IMR-90 (cell line): ENCODE data around the gene NPEPL1. TPM values are rescaled to one million over a fixed set of nuclear protein-coding genes. Genes with fewer than 3 reads are reported as not detected.

ENCODE experiments used
- ATAC-seq: fragments of 200-7000 bp; cut with Tn5 transposase; 2 replicates; pipeline ENCODE4 v1.9.1; 2020; ENCODE audit warnings: low read depth, mild to moderate bottlenecking, moderate library complexity
- BruUV-seq: library from RNA; stranded (reverse); fragments of 400-500 nt; replicated peaks from 2 replicates; lab custom pipeline; 2021; lab: Mats Ljungman, UMichigan
- CTCF ChIA-PET: fragments of 300-600 bp; formaldehyde crosslinking; extraction: SDS; loops from one replicate; lab custom pipeline; 2021; ENCODE audit warnings: antibody characterized with exemption; lab: Yijun Ruan, JAX
- POLR2A ChIA-PET: fragments of 300-600 bp; sonication (Branson Sonifier 250); formaldehyde crosslinking; loops from one replicate; lab custom pipeline; 2022; ENCODE audit warnings: antibody characterized with exemption; ENCODE audit not compliant: unreplicated experiment; lab: Charles Lee
- DNase-seq: peaks from one replicate; pipeline ENCODE4 v3.0.0; 2013
- H2AFZ ChIP-seq: replicated peaks from 2 replicates; pipeline ENCODE3; 2013; ENCODE audit warnings: low read length, mild to moderate bottlenecking; ENCODE audit not compliant: poor library complexity
- H2AK5ac ChIP-seq: 2 replicates; pipeline ENCODE4 v1.6.1; 2013; ENCODE audit warnings: low read depth, low read length, inconsistent platforms
- H2AK9ac ChIP-seq: replicated peaks from 2 replicates; pipeline ENCODE3; 2013; ENCODE audit warnings: mild to moderate bottlenecking, low read depth, low read length, moderate library complexity; ENCODE audit not compliant: poor library complexity
- H2BK120ac ChIP-seq: 2 replicates; pipeline ENCODE4 v1.6.1; 2013; ENCODE audit warnings: low read depth, low read length, inconsistent platforms
- H2BK15ac ChIP-seq: 3 replicates; pipeline ENCODE4 v1.6.1; 2013; ENCODE audit warnings: low read depth, low read length, inconsistent platforms
- H2BK20ac ChIP-seq: 2 replicates; pipeline ENCODE4 v1.6.1; 2013; ENCODE audit warnings: low read depth, mild to moderate bottlenecking, inconsistent platforms, low read length, moderate library complexity
- H2BK5ac ChIP-seq: 2 replicates; pipeline ENCODE4 v1.6.1; 2013; ENCODE audit warnings: mild to moderate bottlenecking, low read depth, low read length, inconsistent platforms; ENCODE audit not compliant: poor library complexity, severe bottlenecking
- H3K14ac ChIP-seq: replicated peaks from 2 replicates; pipeline ENCODE4 v1.6.1; 2013; ENCODE audit warnings: low read depth, low read length, inconsistent platforms
- H3K18ac ChIP-seq: 2 replicates; pipeline ENCODE4 v1.6.1; 2013; ENCODE audit warnings: low read depth, low read length, control low read depth
- H3K23ac ChIP-seq: 2 replicates; pipeline ENCODE4 v1.6.1; 2013; ENCODE audit warnings: low read depth, low read length, inconsistent platforms
- H3K27ac ChIP-seq: 2 replicates; pipeline ENCODE4 v1.5.1; 2013; ENCODE audit warnings: mild to moderate bottlenecking, control low read depth, low read length; ENCODE audit not compliant: insufficient read depth
- H3K27me3 ChIP-seq: 2 replicates; pipeline ENCODE4 v1.6.1; 2013; ENCODE audit warnings: low read length; ENCODE audit not compliant: control insufficient read depth, insufficient read depth
- H3K36me3 ChIP-seq: 2 replicates; pipeline ENCODE4 v1.6.1; 2013; ENCODE audit warnings: low read length, mixed read lengths; ENCODE audit not compliant: control insufficient read depth, insufficient read depth
- H3K4ac ChIP-seq: 2 replicates; pipeline ENCODE4 v1.6.1; 2013; ENCODE audit warnings: low read depth, low read length, inconsistent platforms
- H3K4me1 ChIP-seq: 2 replicates; pipeline ENCODE4 v1.6.1; 2013; ENCODE audit warnings: low read length, mixed read lengths; ENCODE audit not compliant: control insufficient read depth, insufficient read depth
- H3K4me2 ChIP-seq: 2 replicates; pipeline ENCODE4 v1.6.1; 2013; ENCODE audit warnings: low read depth, mild to moderate bottlenecking, control low read depth, low read length, moderate library complexity
- H3K4me3 ChIP-seq: 2 replicates; pipeline ENCODE4 v1.5.1; 2013; ENCODE audit warnings: low read depth, mild to moderate bottlenecking, control low read depth, low read length, moderate library complexity; ENCODE audit not compliant: insufficient read depth
- H3K56ac ChIP-seq: 2 replicates; pipeline ENCODE4 v1.6.1; 2013; ENCODE audit warnings: low read length, inconsistent platforms; ENCODE audit not compliant: insufficient read depth; ENCODE audit errors: extremely low read depth
- H3K79me1 ChIP-seq, 2 experiments: 2 replicates each; pipeline ENCODE4 v1.6.1; 2013; ENCODE audit warnings: low read length in 2 of 2, inconsistent platforms in 1 of 2, low read depth in 1 of 2
- H3K9ac ChIP-seq: 2 replicates; pipeline ENCODE4 v1.6.1; 2013; ENCODE audit warnings: low read depth, low read length, control low read depth
- H3K9me1 ChIP-seq: 2 replicates; pipeline ENCODE4 v1.6.1; 2013; ENCODE audit warnings: low read length, inconsistent platforms; ENCODE audit not compliant: insufficient read depth
- H3K9me3 ChIP-seq: 2 replicates; pipeline ENCODE4 v1.6.1; 2013; ENCODE audit warnings: low read length; ENCODE audit not compliant: control insufficient read depth, insufficient read depth
- H4K20me1 ChIP-seq: 2 replicates; pipeline ENCODE4 v1.6.1; 2013; ENCODE audit warnings: low read length, inconsistent platforms; ENCODE audit not compliant: insufficient read depth
- H4K5ac ChIP-seq: 2 replicates; pipeline ENCODE4 v1.6.1; 2013; ENCODE audit warnings: mild to moderate bottlenecking, low read depth, low read length, control low read depth
- H4K8ac ChIP-seq, 2 experiments: 2 replicates each; pipeline ENCODE4 v1.6.1; 2013; ENCODE audit warnings: low read depth in 2 of 2, low read length in 2 of 2, control low read depth in 1 of 2, inconsistent platforms in 1 of 2
- H4K91ac ChIP-seq: 2 replicates; pipeline ENCODE4 v1.6.1; 2013; ENCODE audit warnings: low read depth, low read length, inconsistent platforms; ENCODE audit not compliant: insufficient read depth
- ELK1 ChIP-seq: fragments of 150-350 bp; IDR thresholded peaks from 2 replicates; pipeline ENCODE4 v1.6.1; 2016; ENCODE audit warnings: low read depth, mild to moderate bottlenecking, low read length, moderate library complexity, borderline replicate concordance
- MAZ ChIP-seq: IDR thresholded peaks from 2 replicates; pipeline ENCODE4 v1.6.1; 2012; ENCODE audit warnings: low read depth, mild to moderate bottlenecking, low read length, improper control_type of control experiment, moderate library complexity, borderline replicate concordance
- POLR2A ChIP-seq: IDR thresholded peaks from 2 replicates; pipeline ENCODE4 v1.6.1; 2012; ENCODE audit warnings: mild to moderate bottlenecking, low read depth, low read length
- WGBS, 2 experiments: methylation state at CpG; one replicate each; pipeline versions ENCODE4 v1.1.5 to v1.1.7; 2013; ENCODE audit warnings: missing lambda C conversion rate in 2 of 2; ENCODE audit not compliant: insufficient read length in 1 of 2; ENCODE audit errors: extremely low coverage in 2 of 2; 5-methylcytosine and 5-hydroxymethylcytosine counted together
- dilution Hi-C: fragments of 300-500 bp; cut with HindIII; formaldehyde crosslinking; loops from one replicate; pipeline ENCODE4 v1.14.3; 2018; ENCODE audit warnings: low sequenced_read_pairs; ENCODE audit not compliant: unreplicated experiment
- in situ Hi-C: fragments of 300-500 bp; cut with MboI; formaldehyde crosslinking; loops from 3 replicates; pipeline ENCODE4 v1.14.3; 2019; ENCODE audit warnings: low sequenced_read_pairs, inconsistent platforms, mixed read lengths
- intact Hi-C: fragments of 100-400 bp; cut with micrococcal nuclease; formaldehyde crosslinking; loops from 2 replicates; pipeline ENCODE4 v1.10.0; 2022
- polyA plus RNA-seq, 3 experiments: library from polyadenylated mRNA; depleted of rRNA; stranded (reverse); fragments of >200 nt; gene quantifications; 2 replicates each; pipeline ENCODE4 v1.2.3, GENCODE V29; 2012; ENCODE audit warnings: low replicate concordance in 1 of 3
- total RNA-seq: library from RNA; depleted of rRNA; stranded (reverse); fragments of >200 nt; gene quantifications from 2 replicates; pipeline ENCODE4 v1.2.3, GENCODE V29; 2012

NPEPL1 gene
- total and polyA plus RNA-seq, 2 of the 4 experiments (the other 2 are of a cell fraction): 6.3 to 10.4 TPM

- TF ChIP-seq ELK1: no peak
- no peak for TF ChIP-seq POLR2A
- no peak for TF ChIP-seq MAZ
- H3K79me1 ChIP-seq: no peaks in the 10 kb centered on the region
- H2BK15ac ChIP-seq: no peak overlapping the region
- intact Hi-C loops: no loop called here
- no peak overlapping the region for H3K27ac ChIP-seq
- H3K4me2 ChIP-seq: no peak overlapping the region
- H2BK5ac ChIP-seq: no peak overlapping the region
- H3K4me1 ChIP-seq: no peaks in the 10 kb centered on the region
- no peaks in the 10 kb centered on the region for H3K9me3 ChIP-seq
- in situ Hi-C loops: no loop called here
- H3K9me1 ChIP-seq: no peaks in the 10 kb centered on the region; the same call in 1 of the 2 replicates
- no peak overlapping the region for H2AK9ac ChIP-seq
- DNase-seq: no peak
- no peak overlapping the region for H3K23ac ChIP-seq
- no peak overlapping the region for H3K18ac ChIP-seq
- H3K27me3 ChIP-seq: peaks cover 45% of the 10 kb centered on the region
- BruUV-seq: no TSS peak
- H3K14ac ChIP-seq: no peak overlapping the region
- no peak overlapping the region for H3K56ac ChIP-seq
- POLR2A ChIA-PET: no interaction called here
- no peak overlapping the region for H3K9ac ChIP-seq
- H2AK5ac ChIP-seq: no peak overlapping the region
- no peaks in the 10 kb centered on the region for H4K20me1 ChIP-seq
- H2BK20ac ChIP-seq: no peak overlapping the region
- CTCF ChIA-PET: no interaction called here
- no peak overlapping the region for H4K91ac ChIP-seq
- H3K4ac ChIP-seq: no peak overlapping the region
- ATAC-seq: no peak
- no peak overlapping the region for H2BK120ac ChIP-seq
- H3K36me3 ChIP-seq: no peaks in the 10 kb centered on the region
- no CpG with 5 or more reads among the region's 1 CpG for WGBS, 2 experiments
- H2AFZ ChIP-seq: no peak overlapping the region
- no peak overlapping the region for H4K8ac ChIP-seq
- dilution Hi-C loops: no loop called here
- H4K5ac ChIP-seq: no peak overlapping the region
- no peak overlapping the region for H3K4me3 ChIP-seq
These were observed 52.2 kb downstream of the NPEPL1 start for GRCh38 chr20:58744836-58745235.
